Right lobe of liver (tissue), 6 donors: Measurements from ENCODE around the gene PDYN. TPM values are rescaled to one million over a fixed set of nuclear protein-coding genes. Genes with fewer than 3 reads are reported as not detected.

Source experiments
- ATAC-seq, 4 donors: fragments of 200-7000 bp; cut with Tn5 transposase; one replicate each; pipeline ENCODE4 v1.9.1; 2020; ENCODE audit warnings: mild to moderate bottlenecking in 4 of 4, moderate library complexity in 4 of 4
- DNase-seq, 3 donors: peaks; one replicate each; pipeline ENCODE4 v3.0.0-alpha.2; 2020
- H3K27ac ChIP-seq, 3 donors: fragments of 200-600 bp; one replicate each; pipeline ENCODE4 v1.8.0; 2022
- H3K27me3 ChIP-seq, 2 donors: fragments of 200-600 bp; one replicate each; pipeline ENCODE4 v1.8.0; 2022
- H3K36me3 ChIP-seq, 4 donors: fragments of 200-600 bp; sonication (generic) in 1 of 4; one replicate each; pipeline versions ENCODE4 v1.5.1 to v1.8.0; 2017 to 2022; ENCODE audit warnings: control low read depth in 1 of 4
- H3K4me1 ChIP-seq, 4 donors: fragments of 200-600 bp; sonication (generic) in 1 of 4; one replicate each; pipeline versions ENCODE4 v1.5.1 to v1.8.0; 2017 to 2022; ENCODE audit warnings: control low read depth in 1 of 4
- H3K4me3 ChIP-seq, 3 donors: fragments of 200-600 bp; one replicate each; pipeline ENCODE4 v1.8.0; 2022
- H3K9me3 ChIP-seq, 4 donors: fragments of 200-600 bp; sonication (generic) in 1 of 4; one replicate each; pipeline versions ENCODE4 v1.5.1 to v1.8.0; 2017 to 2022; ENCODE audit warnings: control low read depth in 1 of 4
- CTCF ChIP-seq, 4 donors: fragments of 200-600 bp in 3 of 4; fragments of 450-650 bp in 1 of 4; IDR thresholded peaks; one replicate each; pipeline versions ENCODE4 v1.5.1 to v1.8.0; 2016 to 2022; ENCODE audit warnings: antibody characterized with exemption in 4 of 4, mild to moderate bottlenecking in 2 of 4
- POLR2A ChIP-seq: fragments of 450-650 bp; IDR thresholded peaks from one replicate; pipeline ENCODE4 v1.6.1; 2017; ENCODE audit warnings: antibody characterized with exemption, mild to moderate bottlenecking
- WGBS: methylation state at CpG from one replicate; pipeline ENCODE4 v1.1.6; 2018; ENCODE audit warnings: low coverage, low lambda C conversion rate; ENCODE audit not compliant: insufficient coverage; ENCODE audit errors: missing lambda C conversion rate; 5-methylcytosine and 5-hydroxymethylcytosine counted together
- intact Hi-C, 2 donors: fragments of 100-400 bp; cut with DNase I; formaldehyde crosslinking; loops; one replicate each; pipeline versions ENCODE4 v1.11.2 to v1.14.1; 2022
- total RNA-seq, 6 experiments: library from RNA; depleted of rRNA in 2 of 6; stranded (reverse); fragments of >200 nt in 2 of 6; fragmentation: NEBNext Ultra II Directional in 3 of 6; extraction: Animal tissue kit (Norgen Biotek cat#: 25700) in 3 of 6; gene quantifications; one replicate each; pipeline versions ENCODE4 v1.1.0 to v1.2.4, GENCODE V29; 2016 to 2023
- donor health status: DM: no; HTN: yes; CAD: no.
- donor health status: DM: no; HTN: no; CAD: no.
- donor health status: DM: no; HTN: no; CAD: no.
- donor health status: DM: no; HTN: yes; CAD: no.
- donor health status: DM: no; HTN: yes; CAD: no.

PDYN gene
- total RNA-seq, 6 experiments from 2014 or later = not detected

- DNase-seq = no peak
- H3K27me3 ChIP-seq = no peaks in the 10 kb centered on the region
- H3K36me3 ChIP-seq = no peaks in the 10 kb centered on the region
- H3K27ac ChIP-seq = no peak overlapping the region
- intact Hi-C loops = no loop called here
- H3K4me1 ChIP-seq = no peaks in the 10 kb centered on the region
- no peak overlapping the region for H3K4me3 ChIP-seq
- TF ChIP-seq POLR2A (no peak), CTCF (IDR thresholded peaks at IDR 0.05) (no peak)
- 0% methylated on average over 1 of the region's 1 CpG for WGBS
- no peak for ATAC-seq
- H3K9me3 ChIP-seq = no peaks in the 10 kb centered on the region
Observed at GRCh38 chr20:2004171-2004570, 10.3 kb upstream of the PDYN start.

GRCh38 chr20:2002365-2002764 lies 8.5 kb upstream of the PDYN start:
- H3K27ac ChIP-seq = no peak overlapping the region
- no peaks in the 10 kb centered on the region for H3K4me1 ChIP-seq
- H3K4me3 ChIP-seq = no peak overlapping the region
- H3K9me3 ChIP-seq = no peaks in the 10 kb centered on the region
- no peaks in the 10 kb centered on the region for H3K27me3 ChIP-seq
- no peak for ATAC-seq
- intact Hi-C loops = no loop called here
- WGBS = 100% methylated on average over 2 of the region's 4 CpGs
- no peak for TF ChIP-seq CTCF (IDR thresholded peaks at IDR 0.05)
- TF ChIP-seq POLR2A = no peak
- H3K36me3 ChIP-seq = no peaks in the 10 kb centered on the region
- no peak for DNase-seq

- DNase-seq = no peak
- Histone ChIP-seq H3K36me3 (no peaks in the 10 kb centered on the region), H3K27me3 (no peaks in the 10 kb centered on the region), H3K4me1 (no peaks in the 10 kb centered on the region), H3K27ac (no peak overlapping the region), H3K4me3 (no peak overlapping the region), H3K9me3 (no peaks in the 10 kb centered on the region)
- WGBS = 28% methylated on average over 2 of the region's 3 CpGs
- intact Hi-C loops = no loop called here
- no peak for ATAC-seq
- no peak for TF ChIP-seq CTCF (IDR thresholded peaks at IDR 0.05)
- no peak for TF ChIP-seq POLR2A
Observed at GRCh38 chr20:2001119-2001518, 7.3 kb upstream of the PDYN start.

GRCh38 chr20:2000285-2000684 lies 6.4 kb upstream of the PDYN start:
- Histone ChIP-seq H3K9me3 (no peaks in the 10 kb centered on the region), H3K36me3 (no peaks in the 10 kb centered on the region), H3K27me3 (no peaks in the 10 kb centered on the region), H3K4me3 (no peak overlapping the region), H3K27ac (no peak overlapping the region), H3K4me1 (no peaks in the 10 kb centered on the region)
- WGBS = 50% methylated on average over 6 of the region's 6 CpGs
- no peak for TF ChIP-seq CTCF (IDR thresholded peaks at IDR 0.05)
- TF ChIP-seq POLR2A = no peak
- DNase-seq (no peak), ATAC-seq (no peak)
- intact Hi-C loops = no loop called here

- H3K27me3 ChIP-seq = no peaks in the 10 kb centered on the region
- DNase-seq (no peak), ATAC-seq (no peak)
- no peak overlapping the region for H3K4me3 ChIP-seq
- 12% methylated on average over 3 of the region's 3 CpGs for WGBS
- intact Hi-C loops = no loop called here
- TF ChIP-seq POLR2A = no peak
- TF ChIP-seq CTCF (IDR thresholded peaks at IDR 0.05) = no peak
- H3K4me1 ChIP-seq = no peaks in the 10 kb centered on the region
- H3K27ac ChIP-seq = no peak overlapping the region
- no peaks in the 10 kb centered on the region for H3K9me3 ChIP-seq
- no peaks in the 10 kb centered on the region for H3K36me3 ChIP-seq
Observed at GRCh38 chr20:1998715-1999114, 4.9 kb upstream of the PDYN start.
